T-helper 1 cell treated with Interleukin-12 subunit alpha and Interleukin-12 subunit beta and Interleukin-4 antibody, amounts not matched to agents 30 μg/mL and 1 μg/mL, for 36 hours (primary cell): ENCODE measurements around the gene MOB1A.
"Not testable (repeated sequence)": the region's sequence is repeated elsewhere in the genome, so short reads cannot be mapped to it uniquely, and the experiment has no call there.

ENCODE experiments used
- H3K27ac Mint-ChIP-seq: one replicate; pipeline ENCODE4 v1.8.0; 2021; ENCODE audit warnings: mild to moderate bottlenecking, mixed read lengths
- H3K27me3 Mint-ChIP-seq: one replicate; pipeline ENCODE4 v1.8.0; 2021; ENCODE audit warnings: low read depth, mixed read lengths
- H3K36me3 Mint-ChIP-seq: one replicate; pipeline ENCODE4 v1.8.0; 2021; ENCODE audit warnings: low read depth, mixed read lengths
- H3K4me1 Mint-ChIP-seq: one replicate; pipeline ENCODE4 v1.8.0; 2021; ENCODE audit warnings: low read depth, mixed read lengths
- H3K4me3 Mint-ChIP-seq: one replicate; pipeline ENCODE4 v1.8.0; 2021; ENCODE audit warnings: mild to moderate bottlenecking, moderate library complexity, mixed read lengths
- H3K9me3 Mint-ChIP-seq: one replicate; pipeline ENCODE4 v1.8.0; 2021; ENCODE audit warnings: mixed read lengths

Gene MOB1A

DNA sequence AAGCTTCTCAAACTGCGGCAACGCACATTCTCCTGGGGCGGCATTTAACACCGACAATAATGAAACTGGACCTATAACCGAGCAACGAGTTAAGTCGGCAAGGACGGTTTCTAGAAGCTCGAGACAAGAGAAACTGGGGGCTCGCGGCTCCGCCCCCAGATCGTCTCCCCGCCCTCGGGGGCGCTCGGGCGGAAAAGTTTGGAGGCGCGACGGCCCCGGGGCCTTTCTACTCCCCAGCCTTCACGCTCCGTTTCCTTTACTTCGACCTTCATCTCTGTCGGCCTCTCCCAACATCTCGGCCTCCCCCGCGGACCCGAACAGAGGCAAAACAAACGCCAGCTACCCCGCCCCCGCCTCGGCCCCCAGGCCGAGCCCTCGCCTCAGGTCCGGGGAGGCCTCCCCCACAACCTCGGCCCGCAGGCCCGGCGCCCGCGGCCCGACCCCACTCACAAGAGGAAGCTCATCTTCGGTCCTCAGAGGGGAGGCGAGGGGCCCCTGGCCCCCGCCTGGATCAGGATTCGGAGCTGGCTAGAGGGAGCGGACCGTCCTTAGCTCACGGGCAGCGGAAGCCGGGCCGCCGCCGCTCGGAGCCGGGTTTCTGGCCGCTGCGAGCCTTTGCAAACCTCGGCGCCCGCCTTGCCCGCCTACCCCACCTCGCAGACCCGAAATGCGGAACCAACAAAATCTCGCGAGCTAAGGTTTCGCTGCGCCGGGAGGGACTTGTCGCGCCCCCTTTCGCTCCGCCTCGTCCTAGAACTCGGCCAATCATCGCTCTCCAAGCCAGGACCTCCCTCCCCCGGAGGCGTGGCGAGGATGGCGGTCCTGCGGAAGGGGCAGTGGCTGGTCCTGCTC, at the start of gene MOB1A:
Gene MOB1A (minus strand): TSS at position 669 of the 852 bp plus-strand sequence. CDS start 205 bp downstream, at position 464.
- Mint-ChIP-seq H3K27ac (peak within 1 kb of the TSS; percentile 87), H3K4me1 (peaks cover 37% of the 10 kb centered on the region), H3K4me3 (peak within 1 kb of the TSS; percentile 86), H3K36me3 (peaks cover 22% of the 10 kb centered on the region), H3K9me3 (no peaks in the 10 kb centered on the region), H3K27me3 (no peaks in the 10 kb centered on the region)

DNA sequence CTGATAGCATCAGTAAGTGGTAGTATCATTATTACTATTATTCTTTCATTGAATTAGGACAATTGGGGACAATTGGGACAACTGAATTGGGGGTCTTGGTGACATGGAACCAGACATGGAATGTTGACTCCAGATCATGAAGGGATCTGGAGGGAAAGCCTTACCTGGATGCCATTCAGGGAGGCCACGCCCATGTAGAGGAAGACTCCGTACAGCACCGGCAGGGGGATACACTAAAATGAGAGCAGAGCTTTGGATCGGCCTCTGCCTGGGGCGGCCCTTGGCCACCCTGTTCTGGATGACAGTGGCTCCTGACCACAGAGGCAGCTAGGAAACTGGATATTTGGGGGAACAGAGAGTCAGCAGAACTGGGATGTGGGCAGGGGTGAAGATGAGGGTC, 49.0 kb upstream of the MOB1A start:
- no peaks in the 10 kb centered on the region for H3K36me3 Mint-ChIP-seq
- H3K4me3 Mint-ChIP-seq, result no peak overlapping the region
- peaks cover 3% of the 10 kb centered on the region for H3K4me1 Mint-ChIP-seq
- H3K27ac Mint-ChIP-seq, result no peak overlapping the region
- no peaks in the 10 kb centered on the region for H3K9me3 Mint-ChIP-seq
- H3K27me3 Mint-ChIP-seq, result no peaks in the 10 kb centered on the region

DNA sequence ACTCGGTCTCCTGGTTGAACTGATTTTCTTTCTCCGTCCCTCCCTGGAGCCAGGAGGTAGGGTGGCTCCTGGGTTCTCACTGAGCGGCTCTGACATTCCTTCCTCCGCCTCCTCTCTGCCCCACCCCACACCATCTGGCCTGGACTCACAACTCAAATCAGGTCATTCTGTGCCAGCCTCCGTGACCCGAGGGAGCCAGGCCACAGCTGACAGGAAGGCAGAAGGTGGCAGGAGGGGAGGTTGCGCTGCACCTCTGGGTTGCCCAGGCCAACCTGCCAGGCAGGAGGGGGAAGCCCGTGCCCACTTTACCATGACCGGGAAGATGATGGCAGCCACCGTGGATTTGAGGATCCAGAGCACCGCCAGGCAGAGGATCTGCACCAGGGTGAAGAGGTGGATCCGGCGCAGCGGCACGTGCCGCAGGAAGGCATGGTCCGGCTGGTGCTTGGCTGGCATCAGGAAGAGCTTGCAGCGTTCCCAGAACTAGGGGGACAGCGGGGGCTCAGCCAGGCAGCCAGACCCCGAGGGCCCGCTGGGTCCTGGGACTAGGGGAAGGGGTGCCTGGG, 48.1 kb upstream of the MOB1A start:
- Mint-ChIP-seq H3K4me1 (peaks cover 3% of the 10 kb centered on the region), H3K4me3 (no peak overlapping the region), H3K9me3 (no peaks in the 10 kb centered on the region), H3K27me3 (no peaks in the 10 kb centered on the region), H3K36me3 (peaks cover 2% of the 10 kb centered on the region), H3K27ac (no peak overlapping the region)

DNA sequence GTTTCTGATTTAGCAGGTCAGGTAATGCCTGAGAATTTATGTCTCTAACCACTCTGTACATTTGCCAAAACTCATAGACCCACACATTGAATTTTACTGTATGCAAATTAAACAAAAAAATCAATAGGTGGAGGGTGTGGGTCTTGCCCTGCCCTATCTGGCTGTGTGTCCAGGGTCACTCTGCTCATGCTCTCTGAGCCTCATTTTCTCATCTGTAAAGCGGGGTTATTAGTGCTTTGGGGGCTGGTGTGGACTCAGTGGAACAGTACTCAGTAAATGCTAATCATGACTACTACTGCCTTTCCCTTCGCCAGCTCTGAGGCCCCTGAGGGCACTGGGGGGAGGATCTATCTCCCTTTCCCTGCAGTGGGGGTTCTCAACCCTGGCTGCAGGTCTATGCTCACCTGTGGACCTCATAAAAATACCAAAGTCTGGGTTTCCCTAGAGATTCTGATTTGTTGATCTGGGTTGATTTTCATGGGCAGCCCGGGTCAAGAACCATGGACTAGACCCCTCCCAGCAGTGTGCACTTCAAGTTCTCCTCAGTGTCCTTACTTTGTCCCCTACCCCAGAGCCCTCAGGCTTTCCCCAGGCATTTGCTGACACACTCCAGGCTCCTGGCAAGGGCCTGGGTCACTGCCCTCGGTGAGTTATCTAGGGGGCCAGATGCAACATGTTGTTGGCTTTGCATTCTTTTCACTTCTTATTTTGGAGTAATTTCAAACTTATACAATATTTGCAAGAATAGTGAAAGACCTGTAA, 47.2 kb upstream of the MOB1A start:
- Mint-ChIP-seq H3K4me1 (peaks cover 3% of the 10 kb centered on the region), H3K27ac (no peak overlapping the region), H3K4me3 (no peak overlapping the region), H3K9me3 (no peaks in the 10 kb centered on the region), H3K27me3 (no peaks in the 10 kb centered on the region), H3K36me3 (peaks cover 9% of the 10 kb centered on the region)

DNA sequence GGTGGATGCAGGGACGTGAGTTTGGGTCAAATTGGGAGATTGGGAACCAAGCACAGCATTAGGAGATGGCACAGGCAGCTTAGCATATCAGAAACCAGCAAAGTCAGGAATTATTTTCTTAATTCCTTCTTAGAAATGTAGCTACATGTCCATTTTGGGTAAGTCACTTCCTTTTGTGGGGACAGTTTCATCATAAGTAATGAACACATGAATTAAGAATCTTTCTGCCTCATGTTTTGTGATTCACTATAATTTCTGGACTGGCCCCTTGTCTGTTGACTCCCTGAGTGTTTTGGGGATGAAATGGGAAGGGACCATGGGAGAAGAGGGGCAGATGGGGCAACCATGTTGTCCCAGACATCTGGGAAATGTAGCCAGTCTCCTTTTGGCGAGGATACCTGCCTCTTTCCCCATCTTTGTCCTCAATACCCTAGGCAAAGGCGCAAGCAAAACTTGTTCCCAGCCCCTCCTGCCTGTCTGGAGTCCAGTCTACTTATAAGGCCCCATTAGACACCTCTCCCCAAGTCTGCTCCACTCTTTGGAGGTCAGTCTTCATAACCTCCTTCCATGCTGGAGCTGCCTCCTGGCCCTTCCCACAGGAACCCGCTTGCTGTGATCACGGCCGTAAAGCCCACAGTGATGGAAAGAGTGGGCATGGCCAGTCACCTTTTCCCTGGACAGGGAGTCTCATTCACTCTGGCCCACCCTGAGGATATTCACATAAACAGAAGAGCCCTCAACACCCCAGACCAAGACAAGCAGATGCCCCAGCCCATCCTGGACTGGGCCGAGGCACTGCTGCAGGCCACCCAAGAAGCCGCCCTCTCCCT, 45.5 kb upstream of the MOB1A start:
- peak overlapping the region; percentile 27 for H3K27ac Mint-ChIP-seq
- H3K4me1 Mint-ChIP-seq, result peaks cover 3% of the 10 kb centered on the region
- H3K9me3 Mint-ChIP-seq, result no peaks in the 10 kb centered on the region
- H3K36me3 Mint-ChIP-seq, result peaks cover 15% of the 10 kb centered on the region
- no peaks in the 10 kb centered on the region for H3K27me3 Mint-ChIP-seq
- H3K4me3 Mint-ChIP-seq, result no peak overlapping the region

DNA sequence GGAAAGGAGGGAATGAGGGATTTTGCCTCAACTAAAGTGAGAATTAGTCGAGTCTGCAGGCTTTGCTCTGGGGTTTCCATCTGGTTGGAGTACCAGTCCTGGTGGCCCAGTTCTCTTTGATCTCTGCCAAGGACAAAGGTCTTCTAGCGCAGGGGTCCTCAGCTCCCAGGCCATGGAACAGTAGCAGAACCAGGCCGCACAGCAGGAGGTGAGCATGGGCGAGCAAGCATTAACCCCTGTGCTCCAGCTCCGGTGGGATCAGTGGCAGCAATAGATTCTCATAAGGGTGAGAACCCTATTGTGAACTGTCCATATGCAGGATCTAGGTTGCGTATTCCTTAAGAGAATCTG, 43.6 kb upstream of the MOB1A start:
- Mint-ChIP-seq H3K27me3 (no peaks in the 10 kb centered on the region), H3K27ac (peak overlapping the region; percentile 39), H3K9me3 (no peaks in the 10 kb centered on the region), H3K4me1 (peaks cover 10% of the 10 kb centered on the region), H3K36me3 (peaks cover 23% of the 10 kb centered on the region), H3K4me3 (no peak overlapping the region)

DNA sequence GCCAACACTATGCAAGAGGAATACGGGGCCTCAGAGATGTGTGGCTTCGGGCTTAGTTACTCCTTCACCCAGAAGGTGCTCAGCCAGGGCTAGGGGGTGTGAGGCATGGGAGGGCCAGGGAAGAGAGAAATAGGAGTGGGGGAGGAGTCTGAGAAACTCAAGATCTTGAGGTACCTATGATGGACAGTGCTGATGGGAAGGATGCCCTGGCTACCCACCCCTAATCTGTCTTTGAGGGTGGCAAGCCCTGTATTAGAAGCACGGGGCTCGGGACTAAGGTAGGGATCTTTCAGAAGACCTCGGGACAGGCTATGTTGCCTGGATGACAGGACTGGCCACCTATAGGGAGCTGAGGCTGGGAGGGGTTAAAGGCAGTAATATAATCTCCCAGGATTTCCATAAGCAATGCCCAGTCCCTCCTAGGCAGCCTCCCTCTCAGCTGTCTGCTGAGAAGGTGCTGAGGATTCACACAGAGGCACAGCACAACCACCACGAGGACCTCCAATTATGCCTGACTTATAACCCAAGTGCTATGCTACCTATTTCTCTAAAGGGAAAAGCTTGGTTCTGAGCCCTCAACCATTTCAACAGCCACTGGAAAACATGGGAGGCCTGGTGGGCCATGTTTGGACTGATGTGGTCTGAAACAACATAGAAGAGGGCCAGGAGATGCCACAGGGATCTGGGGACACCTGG, 43.1 kb upstream of the MOB1A start:
- H3K9me3 Mint-ChIP-seq, result no peaks in the 10 kb centered on the region
- H3K27ac Mint-ChIP-seq, result peak overlapping the region; percentile 39
- H3K4me1 Mint-ChIP-seq, result peaks cover 11% of the 10 kb centered on the region
- H3K27me3 Mint-ChIP-seq, result no peaks in the 10 kb centered on the region
- H3K36me3 Mint-ChIP-seq, result peaks cover 27% of the 10 kb centered on the region
- H3K4me3 Mint-ChIP-seq, result no peak overlapping the region

DNA sequence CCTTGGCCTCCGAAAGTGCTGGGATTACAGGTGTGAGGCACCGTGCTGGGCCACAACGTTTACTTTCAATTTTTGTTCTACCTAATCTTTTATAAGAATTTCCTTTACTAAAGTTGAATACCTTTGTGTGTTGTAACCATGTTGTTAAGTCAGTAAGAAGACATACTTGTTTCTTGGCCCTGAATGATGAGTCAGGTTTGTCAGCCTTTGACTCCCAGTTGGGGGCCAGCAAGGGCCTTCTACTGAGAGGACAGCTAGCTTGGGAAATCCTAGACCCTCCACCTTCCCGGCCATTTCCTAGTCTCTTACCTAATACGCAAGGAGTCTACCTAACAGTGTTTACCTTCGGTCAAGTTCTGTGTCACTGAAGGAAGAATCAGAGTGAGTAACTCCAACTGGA, 42.4 kb upstream of the MOB1A start:
- no peaks in the 10 kb centered on the region for H3K27me3 Mint-ChIP-seq
- H3K36me3 Mint-ChIP-seq, result peaks cover 30% of the 10 kb centered on the region
- H3K4me3 Mint-ChIP-seq, result no peak overlapping the region
- no peak overlapping the region for H3K27ac Mint-ChIP-seq
- no peaks in the 10 kb centered on the region for H3K9me3 Mint-ChIP-seq
- peaks cover 12% of the 10 kb centered on the region for H3K4me1 Mint-ChIP-seq

DNA sequence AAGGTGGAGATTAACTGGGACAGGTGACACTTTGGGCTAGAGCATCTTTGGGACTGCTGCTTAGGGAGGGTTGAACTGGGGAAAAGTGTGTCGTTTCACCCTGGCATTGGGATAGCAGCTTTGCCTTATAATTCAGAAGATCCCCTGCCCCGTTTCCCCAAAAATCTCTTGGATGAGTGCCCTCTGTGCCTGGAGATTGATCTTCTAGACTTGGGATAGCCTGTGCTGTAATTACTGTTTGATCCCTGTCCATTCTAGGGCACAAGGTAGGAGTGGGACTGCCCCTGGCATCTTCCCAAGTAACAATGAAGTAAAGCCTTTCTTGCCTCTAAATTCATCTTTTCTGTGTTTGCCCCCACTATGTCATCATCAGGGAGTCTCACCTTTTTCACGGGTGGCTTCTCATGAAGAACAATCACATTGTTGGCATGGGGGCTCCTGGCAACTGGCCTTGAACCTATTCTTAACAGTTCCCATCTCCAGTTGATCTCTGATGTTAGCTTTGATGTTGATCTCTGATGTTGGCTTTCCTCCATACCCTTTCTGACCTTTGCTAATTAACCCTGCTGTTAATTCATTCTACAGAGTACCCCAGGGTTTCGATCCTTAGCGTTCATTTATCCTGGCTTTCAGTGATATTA, 41.3 kb upstream of the MOB1A start:
- Mint-ChIP-seq H3K4me1 (peaks cover 12% of the 10 kb centered on the region), H3K27me3 (no peaks in the 10 kb centered on the region), H3K4me3 (no peak overlapping the region), H3K9me3 (no peaks in the 10 kb centered on the region), H3K27ac (no peak overlapping the region), H3K36me3 (peaks cover 35% of the 10 kb centered on the region)

DNA sequence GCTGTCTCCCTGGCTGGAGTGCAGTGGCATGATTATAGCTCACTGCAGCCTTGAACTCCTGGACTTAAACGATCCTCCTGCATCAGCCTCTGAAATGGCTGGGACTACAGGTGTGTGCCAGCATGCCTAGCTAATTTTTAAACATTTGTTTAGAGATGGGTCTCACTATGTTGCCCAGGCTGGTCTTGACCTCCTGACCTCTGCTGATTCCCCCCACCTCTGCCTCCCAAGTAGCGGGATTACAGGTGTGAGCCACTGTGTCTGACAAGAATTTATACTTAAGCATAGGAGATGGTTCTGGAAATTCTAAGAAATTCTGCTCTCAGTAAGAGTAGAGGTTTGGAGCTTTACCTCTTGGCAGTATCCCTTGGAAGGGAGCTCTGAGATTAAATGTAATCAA, 38.0 kb upstream of the MOB1A start:
- no peaks in the 10 kb centered on the region for H3K9me3 Mint-ChIP-seq
- H3K4me1 Mint-ChIP-seq, result peaks cover 9% of the 10 kb centered on the region
- H3K36me3 Mint-ChIP-seq, result peaks cover 48% of the 10 kb centered on the region
- H3K27me3 Mint-ChIP-seq, result no peaks in the 10 kb centered on the region
- H3K4me3 Mint-ChIP-seq, result no peak overlapping the region
- H3K27ac Mint-ChIP-seq, result no peak overlapping the region

DNA sequence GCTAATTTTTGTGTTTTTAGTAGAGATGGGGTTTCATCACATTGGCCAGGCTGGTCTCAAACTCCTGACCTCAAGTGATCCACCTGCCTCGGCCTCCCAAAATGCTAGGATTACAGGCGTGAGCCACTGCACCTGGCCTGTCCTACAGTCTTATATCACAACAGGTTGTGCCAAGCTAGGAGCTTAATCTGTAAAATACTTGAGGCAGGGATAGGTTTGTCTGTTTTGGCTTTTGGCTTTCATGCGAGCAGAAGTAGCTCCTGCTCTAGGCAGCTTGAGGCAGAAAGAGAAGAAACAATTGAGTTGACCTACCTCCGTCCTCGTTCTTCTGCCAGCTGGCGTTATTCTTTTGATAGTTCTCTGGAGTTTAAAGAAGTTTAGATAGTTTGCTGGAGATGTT, 37.1 kb upstream of the MOB1A start:
- H3K4me3 Mint-ChIP-seq, H3K9me3 Mint-ChIP-seq, H3K27me3 Mint-ChIP-seq: not testable (repeated sequence)
- H3K4me1 Mint-ChIP-seq, result peaks cover 13% of the 10 kb centered on the region
- H3K27ac Mint-ChIP-seq, result peak overlapping the region; percentile 8
- H3K36me3 Mint-ChIP-seq, result peaks cover 48% of the 10 kb centered on the region

DNA sequence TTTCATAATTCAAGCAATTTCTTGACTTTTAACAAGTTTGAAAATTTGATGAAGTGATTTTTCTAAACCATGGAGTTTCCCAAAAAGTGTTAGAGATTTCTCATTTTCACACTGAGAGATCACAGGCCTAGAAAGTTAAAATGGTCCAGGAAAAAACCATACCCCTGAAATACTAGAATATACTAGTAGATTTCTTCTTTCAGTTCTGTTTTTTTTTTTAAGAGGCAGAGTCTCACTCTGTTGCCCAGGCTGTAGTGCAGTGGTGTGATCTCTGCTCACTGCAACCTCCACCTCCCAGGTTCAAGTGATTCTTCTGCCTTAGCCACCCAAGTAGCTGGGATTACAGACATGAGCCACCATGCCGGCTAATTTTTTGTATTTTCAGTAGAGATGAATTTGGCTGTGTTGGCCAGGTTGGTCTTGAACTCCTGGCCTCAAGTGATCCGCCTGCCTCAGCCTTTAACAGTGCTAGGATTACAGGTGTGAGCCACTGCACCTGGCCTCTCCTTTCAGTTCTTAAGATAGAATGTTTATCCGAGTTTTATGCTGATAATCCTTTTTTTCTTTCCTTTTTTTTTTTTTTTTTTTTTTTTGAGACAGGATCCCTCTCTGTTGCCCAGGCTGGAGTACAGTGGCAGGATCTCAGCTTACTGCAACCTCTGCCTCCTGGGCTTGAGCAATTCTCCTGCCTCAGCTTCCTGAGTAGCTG, 34.2 kb upstream of the MOB1A start:
- Mint-ChIP-seq H3K27ac (no peak overlapping the region), H3K9me3 (no peaks in the 10 kb centered on the region), H3K4me3 (no peak overlapping the region), H3K27me3 (no peaks in the 10 kb centered on the region), H3K4me1 (peaks cover 20% of the 10 kb centered on the region), H3K36me3 (peaks cover 51% of the 10 kb centered on the region)

DNA sequence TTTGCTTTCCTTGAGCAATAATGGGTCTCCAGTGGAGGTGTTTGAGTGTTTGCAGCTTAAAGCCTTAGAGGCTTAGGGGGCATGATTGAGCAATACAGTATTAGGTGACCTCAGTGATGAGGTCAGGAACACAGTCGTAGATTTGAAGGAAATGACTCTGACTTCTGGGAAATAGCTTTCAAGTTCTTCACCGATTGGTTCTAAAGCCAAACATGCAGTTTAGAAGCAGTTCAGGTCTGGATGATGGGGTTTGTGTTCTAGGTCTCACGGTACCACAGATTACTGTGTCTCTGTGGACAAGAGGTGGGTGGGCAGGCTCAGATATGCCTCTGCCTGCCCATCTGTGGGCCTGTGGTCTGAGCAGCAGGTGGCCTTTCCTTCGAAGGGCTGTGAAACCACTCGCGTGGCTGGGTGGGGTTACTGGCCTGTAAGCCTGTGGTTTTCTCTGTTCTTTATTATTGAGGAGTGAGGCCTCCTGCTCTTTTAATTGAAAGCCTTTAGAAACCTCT, 27.6 kb upstream of the MOB1A start:
- peaks cover 57% of the 10 kb centered on the region for H3K36me3 Mint-ChIP-seq
- peaks cover 62% of the 10 kb centered on the region for H3K4me1 Mint-ChIP-seq
- peak overlapping the region; percentile 80 for H3K4me3 Mint-ChIP-seq
- no peaks in the 10 kb centered on the region for H3K27me3 Mint-ChIP-seq
- H3K27ac Mint-ChIP-seq, result peak overlapping the region; percentile 96
- H3K9me3 Mint-ChIP-seq, result no peaks in the 10 kb centered on the region
